GM12878 (cell line): Measurements from ENCODE around the gene CRISP2. TPM values are rescaled to one million over a fixed set of nuclear protein-coding genes. Genes with fewer than 3 reads are reported as not detected.

Experiments used
- ATAC-seq: fragments of 200-7000 bp; cut with Tn5 transposase; 3 replicates; pipeline ENCODE4 v1.9.1; 2020; ENCODE audit warnings: mild to moderate bottlenecking, moderate library complexity
- BruUV-seq: library from RNA; stranded (reverse); fragments of 400-500 nt; replicated peaks from 2 replicates; lab custom pipeline; 2021; lab: Mats Ljungman, UMichigan
- CTCF ChIA-PET: fragments of 300-600 bp; sonication (Branson Sonifier 250); formaldehyde crosslinking; extraction: SDS; loops from one replicate; lab custom pipeline; 2021; ENCODE audit warnings: inconsistent platforms; lab: Yijun Ruan, JAX
- POLR2A ChIA-PET: fragments of 350-600 bp; formaldehyde crosslinking; extraction: SDS; loops from one replicate; lab custom pipeline; 2021; ENCODE audit warnings: inconsistent platforms; lab: Charles Lee
- RAD21 ChIA-PET: fragments of 300-600 bp; sonication (Branson Sonifier 250); formaldehyde crosslinking; loops from one replicate; lab custom pipeline; 2023; ENCODE audit warnings: antibody characterized with exemption; ENCODE audit not compliant: unreplicated experiment; lab: Charles Lee
- SMC1A ChIA-PET: fragments of 300-600 bp; sonication (Branson Sonifier 250); formaldehyde crosslinking; loops from one replicate; lab custom pipeline; 2023; ENCODE audit not compliant: unreplicated experiment, uncharacterized antibody; lab: Charles Lee
- DNase-seq: peaks from one replicate; pipeline ENCODE4 v3.0.0-alpha.2; 2011; ENCODE audit warnings: low read depth, low spot score
- FAIRE-seq: peaks from 3 replicates; lab custom pipeline; 2011; peaks lifted over from hg19 to GRCh38; lab: Jason Lieb, UNC
- H2AFZ ChIP-seq: 2 replicates; pipeline ENCODE4 v1.6.0; 2011; ENCODE audit warnings: low read depth, low read length, control low read depth; ENCODE audit not compliant: control insufficient read depth
- H3K27ac ChIP-seq: 2 replicates; pipeline ENCODE4 v1.5.1; 2011; ENCODE audit warnings: control low read depth; ENCODE audit not compliant: control insufficient read depth, insufficient read depth
- H3K27me3 ChIP-seq, 2 experiments: replicated peaks in 1 of 2; 2 replicates each; pipeline versions ENCODE4 v1.6.0 to v1.6.1; 2011; ENCODE audit warnings: low read length in 1 of 2; ENCODE audit not compliant: control insufficient read depth in 2 of 2, insufficient read depth in 2 of 2
- H3K36me3 ChIP-seq, 2 experiments: 2 replicates each; pipeline ENCODE4 v1.5.1; 2011; ENCODE audit warnings: low read length in 1 of 2; ENCODE audit not compliant: control insufficient read depth in 2 of 2, insufficient read depth in 2 of 2
- H3K4me1 ChIP-seq: 2 replicates; pipeline ENCODE4 v1.6.1; 2011; ENCODE audit warnings: mild to moderate bottlenecking, low read length, moderate library complexity, mixed read lengths; ENCODE audit not compliant: control insufficient read depth, insufficient read depth
- H3K4me2 ChIP-seq: 2 replicates; pipeline ENCODE4 v1.6.0; 2011; ENCODE audit warnings: control low read depth; ENCODE audit not compliant: control insufficient read depth, insufficient read depth
- H3K4me3 ChIP-seq: fragments of 200-600 bp; sonication (generic); 2 replicates; pipeline ENCODE4 v1.5.1; 2016
- H3K79me2 ChIP-seq: 2 replicates; pipeline ENCODE4 v1.6.0; 2011; ENCODE audit warnings: low read length; ENCODE audit not compliant: control insufficient read depth, insufficient read depth
- H3K9ac ChIP-seq: 2 replicates; pipeline ENCODE4 v1.8.0; 2011; ENCODE audit warnings: low read length, control low read depth, mixed read lengths; ENCODE audit not compliant: control insufficient read depth, insufficient read depth
- H3K9me3 ChIP-seq: replicated peaks from 3 replicates; pipeline ENCODE4 v1.5.1; 2011; ENCODE audit warnings: mild to moderate bottlenecking, low read length; ENCODE audit not compliant: control insufficient read depth, insufficient read depth
- H4K20me1 ChIP-seq: 2 replicates; pipeline ENCODE4 v1.6.0; 2011; ENCODE audit not compliant: control insufficient read depth, insufficient read depth
- CBX5 ChIP-seq: sonication (generic); IDR thresholded peaks from 2 replicates; pipeline ENCODE4 v1.6.1; 2016; ENCODE audit warnings: low read depth, moderate library complexity, mild to moderate bottlenecking, inconsistent platforms
- CEBPB ChIP-seq, 2 experiments: fragments of 150-350 bp in 1 of 2; IDR thresholded peaks; 2 replicates each; pipeline ENCODE4 v1.6.1; 2012 to 2014; ENCODE audit warnings: low read depth in 2 of 2, low read length in 2 of 2, borderline replicate concordance in 1 of 2, inconsistent platforms in 1 of 2
- FOXK2 ChIP-seq: fragments of 450-650 bp; IDR thresholded peaks from 2 replicates; pipeline ENCODE4 v1.6.1; 2017; ENCODE audit warnings: mild to moderate bottlenecking, moderate library complexity
- KAT2A ChIP-seq: conservative IDR thresholded peaks from 2 replicates; pipeline ENCODE4 v1.6.1; 2011; ENCODE audit warnings: low read depth, low read length; ENCODE audit not compliant: control insufficient read depth
- POLR2AphosphoS2 ChIP-seq: IDR thresholded peaks from 2 replicates; pipeline ENCODE4 v1.6.1; 2011; ENCODE audit warnings: low read depth, mild to moderate bottlenecking, low read length, improper control_type of control experiment, moderate library complexity
- STAT1 ChIP-seq: fragments of 450-650 bp; conservative IDR thresholded peaks from 2 replicates; pipeline ENCODE4 v1.6.1; 2014; ENCODE audit warnings: antibody characterized with exemption, mild to moderate bottlenecking
- ZSCAN29 ChIP-seq: fragments of 450-650 bp; IDR thresholded peaks from 2 replicates; pipeline ENCODE4 v1.6.1; 2017; ENCODE audit warnings: mild to moderate bottlenecking, moderate library complexity
- ZZZ3 ChIP-seq: IDR thresholded peaks from 2 replicates; pipeline ENCODE4 v1.6.1; 2011; ENCODE audit warnings: low read depth; ENCODE audit not compliant: control insufficient read depth, insufficient read length
- WGBS: methylation state at CpG from one replicate; pipeline ENCODE4 v1.1.6; 2016; ENCODE audit warnings: low lambda C conversion rate; ENCODE audit not compliant: insufficient replicate concordance, insufficient coverage; ENCODE audit errors: missing lambda C conversion rate; 5-methylcytosine and 5-hydroxymethylcytosine counted together
- in situ Hi-C: fragments of 300-500 bp; cut with MboI; formaldehyde crosslinking; loops from 9 replicates; pipeline ENCODE4 v1.14.3; 2018; ENCODE audit warnings: mixed read lengths
- intact Hi-C: fragments of 100-400 bp; cut with micrococcal nuclease; formaldehyde crosslinking; loops from one replicate; pipeline ENCODE4 v1.14.2; 2022; ENCODE audit not compliant: unreplicated experiment
- polyA plus RNA-seq, 11 experiments: library from polyadenylated mRNA; depleted of rRNA in 4 of 11; unstranded in 6 of 11; stranded (reverse) in 5 of 11; fragments of >200 nt; fragmentation: Nextera tagmentation in 4 of 11; fragmentation: Illumina TruSeq in 1 of 11; extraction: Ambion mirVana in 4 of 11; extraction: Trizol in 1 of 11; gene quantifications; 1 replicate in 1 of 11; 2 replicates in 10 of 11; pipeline versions ENCODE4 v1.2.1 to v1.2.3, GENCODE V29; 2011 to 2016; ENCODE audit warnings: inconsistent platforms in 2 of 11, missing spikeins in 2 of 11, low read depth in 1 of 11
- total RNA-seq, 4 experiments: library from RNA; depleted of rRNA in 3 of 4; stranded (reverse); fragments of >200 nt in 3 of 4; fragmentation: Illumina TruSeq in 1 of 4; extraction: Trizol in 1 of 4; gene quantifications; 2 replicates each; pipeline versions ENCODE4 v1.2.1 to v1.2.3, GENCODE V29; 2013 to 2021
- TF ChIP-seq, protein P1 (sequence below): fragments of 150-350 bp; IDR thresholded peaks from 2 replicates; pipeline ENCODE4 v1.6.1; 2016; ENCODE audit warnings: low read depth, low read length

Gene CRISP2
- total and polyA plus RNA-seq, 10 of the 15 experiments (the other 5 are each of a cell fraction or from before 2014, with no cell fraction given), result not detected

DNA sequence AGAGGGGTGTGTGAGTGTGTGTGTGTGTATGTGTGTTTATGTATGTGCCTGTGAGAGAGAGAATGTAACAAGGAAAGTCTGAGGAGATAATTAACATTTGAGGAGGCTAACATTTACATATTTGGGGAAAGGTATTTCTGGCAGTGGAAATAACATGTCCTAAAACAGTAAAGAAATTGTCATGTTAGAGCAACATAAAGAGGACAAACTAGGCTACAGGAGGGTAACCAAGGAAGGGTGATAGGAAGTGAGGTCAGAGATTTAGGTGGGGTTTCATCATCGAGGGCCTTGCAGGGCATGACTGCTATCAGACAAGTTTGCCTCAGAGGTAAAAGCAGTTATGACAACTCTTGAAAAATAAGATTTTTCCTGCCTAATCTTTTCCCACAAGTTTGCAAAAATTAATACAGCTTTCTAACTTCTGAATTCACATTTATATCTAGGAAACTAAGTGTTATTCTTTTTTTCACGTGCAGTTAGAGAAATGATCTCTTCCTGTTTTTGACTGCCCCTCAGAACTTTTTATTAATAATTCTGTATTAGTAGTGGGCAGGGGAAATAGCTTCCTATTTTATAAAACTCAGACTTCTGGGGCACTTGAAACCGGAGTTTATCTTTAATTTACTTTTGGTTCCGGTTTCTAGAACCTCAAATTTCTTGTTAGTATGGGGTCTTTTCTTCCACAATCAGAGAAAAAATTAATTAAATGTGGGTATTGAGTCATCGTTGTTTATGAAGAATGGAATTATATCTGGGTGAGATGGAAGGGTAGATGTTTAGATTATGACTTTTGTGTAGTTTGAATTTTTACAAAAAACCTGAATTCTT is 46.2 kb downstream of the CRISP2 start:
- Histone ChIP-seq H3K4me2 (no peak overlapping the region), H3K36me3 (no peaks in the 10 kb centered on the region)

More for the DNA sequence above, 46.2 kb downstream of the CRISP2 start:
- no peak for ATAC-seq
- Histone ChIP-seq H3K4me3 (no peak overlapping the region), H3K4me1 (no peaks in the 10 kb centered on the region), H3K9ac (no peak overlapping the region), H2AFZ (no peak overlapping the region), H3K27me3 (no peaks in the 10 kb centered on the region), H3K27ac (no peak overlapping the region), H3K79me2 (no peaks in the 10 kb centered on the region), H4K20me1 (no peaks in the 10 kb centered on the region), H3K9me3 (no peaks in the 10 kb centered on the region)
- intact Hi-C loops (loop anchor here (5.0 kb wide), 1 partner anchor 40 kb away; no protein-coding TSS in a partner anchor), in situ Hi-C loops (no loop called here)
- ChIA-PET SMC1A (no interaction called here), POLR2A (no interaction called here), CTCF (no interaction called here), RAD21 (no interaction called here)
- DNase-seq, result no peak
- TF ChIP-seq ZZZ3 (no peak), STAT1 (no peak), CEBPB (IDR thresholded peaks at IDR 0.05; ENCODE audit: borderline replicate concordance in 1 of 2, low read depth in 2 of 2, low read length in 2 of 2) (no peak), ZSCAN29 (no peak), FOXK2 (no peak), CBX5 (no peak), KAT2A (no peak), POLR2AphosphoS2 (no peak)
- TF ChIP-seq, protein P1, sequence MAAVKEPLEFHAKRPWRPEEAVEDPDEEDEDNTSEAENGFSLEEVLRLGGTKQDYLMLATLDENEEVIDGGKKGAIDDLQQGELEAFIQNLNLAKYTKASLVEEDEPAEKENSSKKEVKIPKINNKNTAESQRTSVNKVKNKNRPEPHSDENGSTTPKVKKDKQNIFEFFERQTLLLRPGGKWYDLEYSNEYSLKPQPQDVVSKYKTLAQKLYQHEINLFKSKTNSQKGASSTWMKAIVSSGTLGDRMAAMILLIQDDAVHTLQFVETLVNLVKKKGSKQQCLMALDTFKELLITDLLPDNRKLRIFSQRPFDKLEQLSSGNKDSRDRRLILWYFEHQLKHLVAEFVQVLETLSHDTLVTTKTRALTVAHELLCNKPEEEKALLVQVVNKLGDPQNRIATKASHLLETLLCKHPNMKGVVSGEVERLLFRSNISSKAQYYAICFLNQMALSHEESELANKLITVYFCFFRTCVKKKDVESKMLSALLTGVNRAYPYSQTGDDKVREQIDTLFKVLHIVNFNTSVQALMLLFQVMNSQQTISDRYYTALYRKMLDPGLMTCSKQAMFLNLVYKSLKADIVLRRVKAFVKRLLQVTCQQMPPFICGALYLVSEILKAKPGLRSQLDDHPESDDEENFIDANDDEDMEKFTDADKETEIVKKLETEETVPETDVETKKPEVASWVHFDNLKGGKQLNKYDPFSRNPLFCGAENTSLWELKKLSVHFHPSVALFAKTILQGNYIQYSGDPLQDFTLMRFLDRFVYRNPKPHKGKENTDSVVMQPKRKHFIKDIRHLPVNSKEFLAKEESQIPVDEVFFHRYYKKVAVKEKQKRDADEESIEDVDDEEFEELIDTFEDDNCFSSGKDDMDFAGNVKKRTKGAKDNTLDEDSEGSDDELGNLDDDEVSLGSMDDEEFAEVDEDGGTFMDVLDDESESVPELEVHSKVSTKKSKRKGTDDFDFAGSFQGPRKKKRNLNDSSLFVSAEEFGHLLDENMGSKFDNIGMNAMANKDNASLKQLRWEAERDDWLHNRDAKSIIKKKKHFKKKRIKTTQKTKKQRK, result no peak
- FAIRE-seq, result no peak
- WGBS, result under 1% methylated on average over 5 of the region's 5 CpGs
- no TSS peak for BruUV-seq
